ENCODE results near the gene HBD.
"Not testable (repeated sequence)": the region's sequence is repeated elsewhere in the genome, so short reads cannot be mapped to it uniquely, and the experiment has no call there.

The HBD gene

GRCh38 chr11:5252192-5252918, 18.1 kb upstream of the HBD start:
- ChIA-PET CTCF (no interaction called here), POLR2A (no interaction called here)
- DNase-seq (ENCODE audit: extremely low spot score) = no peak
- no peak for TF ChIP-seq ZNF384 (IDR thresholded peaks at IDR 0.05)
- no peak for TF ChIP-seq CTBP1 (IDR thresholded peaks at IDR 0.05; ENCODE audit: borderline replicate concordance)

GRCh38 chr11:5251746-5252145, 17.5 kb upstream of the HBD start:
- CTCF ChIA-PET = no interaction called here
- DNase-seq (ENCODE audit: extremely low spot score) = no peak
- no peak for TF ChIP-seq L3MBTL2 (conservative IDR thresholded peaks at IDR 0.05)
- TF ChIP-seq CTBP1 (IDR thresholded peaks at IDR 0.05; ENCODE audit: borderline replicate concordance) = no peak
- TF ChIP-seq FOXK2 (IDR thresholded peaks at IDR 0.05) = no peak
- no peak for TF ChIP-seq HDGF (IDR thresholded peaks at IDR 0.05; ENCODE audit: borderline replicate concordance)
- TF ChIP-seq, protein P1, sequence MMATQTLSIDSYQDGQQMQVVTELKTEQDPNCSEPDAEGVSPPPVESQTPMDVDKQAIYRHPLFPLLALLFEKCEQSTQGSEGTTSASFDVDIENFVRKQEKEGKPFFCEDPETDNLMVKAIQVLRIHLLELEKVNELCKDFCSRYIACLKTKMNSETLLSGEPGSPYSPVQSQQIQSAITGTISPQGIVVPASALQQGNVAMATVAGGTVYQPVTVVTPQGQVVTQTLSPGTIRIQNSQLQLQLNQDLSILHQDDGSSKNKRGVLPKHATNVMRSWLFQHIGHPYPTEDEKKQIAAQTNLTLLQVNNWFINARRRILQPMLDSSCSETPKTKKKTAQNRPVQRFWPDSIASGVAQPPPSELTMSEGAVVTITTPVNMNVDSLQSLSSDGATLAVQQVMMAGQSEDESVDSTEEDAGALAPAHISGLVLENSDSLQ (IDR thresholded peaks at IDR 0.05) = no peak
- no peak for TF ChIP-seq ARNT (IDR thresholded peaks at IDR 0.05)
- no peak for TF ChIP-seq NFRKB (IDR thresholded peaks at IDR 0.05)
- no peak for TF ChIP-seq FOXA1 (IDR thresholded peaks at IDR 0.05)
- TF ChIP-seq BHLHE40 (IDR thresholded peaks at IDR 0.05; ENCODE audit: borderline replicate concordance) = no peak
- TF ChIP-seq SUZ12 (IDR thresholded peaks at IDR 0.05) = no peak
- POLR2A ChIA-PET = no interaction called here

- no peak for DNase-seq (ENCODE audit: extremely low spot score)
- POLR2A ChIA-PET = no interaction called here
- no peak for TF ChIP-seq TARDBP (IDR thresholded peaks at IDR 0.05)
- CTCF ChIA-PET = no interaction called here
Observed at GRCh38 chr11:5250543-5251204, 16.4 kb upstream of the HBD start.

DNA sequence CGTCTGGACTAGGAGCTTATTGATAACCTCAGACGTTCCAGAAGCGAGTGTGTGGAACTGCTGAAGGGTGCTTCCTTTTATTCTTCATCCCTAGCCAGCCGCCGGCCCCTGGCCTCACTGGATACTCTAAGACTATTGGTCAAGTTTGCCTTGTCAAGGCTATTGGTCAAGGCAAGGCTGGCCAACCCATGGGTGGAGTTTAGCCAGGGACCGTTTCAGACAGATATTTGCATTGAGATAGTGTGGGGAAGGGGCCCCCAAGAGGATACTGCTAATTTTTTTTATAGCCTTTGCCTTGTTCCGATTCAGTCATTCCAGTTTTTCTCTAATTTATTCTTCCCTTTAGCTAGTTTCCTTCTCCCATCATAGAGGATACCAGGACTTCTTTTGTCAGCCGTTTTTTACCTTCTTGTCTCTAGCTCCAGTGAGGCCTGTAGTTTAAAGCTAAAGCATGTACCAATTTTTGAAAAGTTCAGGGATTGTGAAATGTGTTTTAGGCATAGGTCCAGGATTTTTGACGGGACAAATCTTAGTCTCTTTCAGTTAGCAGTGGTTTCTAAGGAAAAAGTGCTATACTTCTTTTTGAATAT, 15.6 kb upstream of the HBD start, which contains the start of gene HBG1:
Gene HBG1 (minus strand): TSS at position 51 of the 590 bp plus-strand sequence. CDS start 53 bp downstream, outside the sequence.
- DNase-seq (ENCODE audit: extremely low spot score); CTCF ChIA-PET; POLR2A ChIA-PET: not testable (repeated sequence)

DNA sequence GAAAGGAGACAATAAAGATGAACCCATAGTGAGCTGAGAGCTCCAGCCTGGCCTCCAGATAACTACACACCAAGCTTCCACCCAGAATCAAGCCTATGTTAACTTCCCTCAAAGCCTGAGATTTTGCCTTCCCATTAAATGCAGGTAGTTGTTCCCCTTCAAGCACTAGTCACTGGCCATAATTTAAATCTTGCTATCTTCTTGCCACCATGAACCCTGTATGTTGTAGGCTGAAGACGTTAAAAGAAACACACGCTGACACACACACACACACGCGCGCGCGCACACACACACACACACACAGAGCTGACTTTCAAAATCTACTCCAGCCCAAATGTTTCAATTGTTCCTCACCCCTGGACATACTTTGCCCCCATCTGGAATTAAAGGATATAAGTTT, 14.2 kb upstream of the HBD start:
- CTCF ChIA-PET; DNase-seq (ENCODE audit: extremely low spot score); POLR2A ChIA-PET: not testable (repeated sequence)

DNA sequence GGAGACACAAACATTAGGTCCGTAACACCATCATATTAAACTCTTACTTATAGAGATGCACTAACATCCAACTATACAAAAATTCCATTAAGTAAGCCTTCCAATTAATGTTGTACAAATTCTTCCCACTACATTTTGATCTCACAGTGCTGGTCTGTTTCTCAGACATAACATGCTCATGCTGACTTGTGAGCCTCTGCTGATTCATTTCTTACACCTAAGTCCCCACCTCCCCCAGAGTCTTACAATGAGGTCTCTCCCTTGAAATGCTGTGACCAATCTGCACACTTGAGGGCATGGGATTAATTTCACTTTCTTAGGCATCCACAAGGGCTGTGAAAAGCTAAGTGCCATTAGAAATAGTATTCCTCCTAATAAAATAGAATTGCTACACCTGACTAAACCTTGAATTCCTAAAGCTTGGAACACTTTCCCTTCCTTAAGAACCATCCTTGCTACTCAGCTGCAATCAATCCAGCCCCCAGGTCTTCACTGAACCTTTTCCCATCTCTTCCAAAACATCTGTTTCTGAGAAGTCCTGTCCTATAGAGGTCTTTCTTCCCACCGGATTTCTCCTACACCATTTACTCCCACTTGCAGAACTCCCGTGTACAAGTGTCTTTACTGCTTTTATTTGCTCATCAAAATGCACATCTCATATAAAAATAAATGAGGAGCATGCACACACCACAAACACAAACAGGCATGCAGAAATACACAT, 13.3 kb upstream of the HBD start:
- ChIA-PET CTCF (no interaction called here), POLR2A (no interaction called here)
- no peak for DNase-seq (ENCODE audit: extremely low spot score)
- no peak for TF ChIP-seq SP1 (IDR thresholded peaks at IDR 0.05)
- TF ChIP-seq FOXK2 (IDR thresholded peaks at IDR 0.05) = no peak
- TF ChIP-seq, protein P1 (IDR thresholded peaks at IDR 0.05) = no peak
- TF ChIP-seq CTBP1 (IDR thresholded peaks at IDR 0.05; ENCODE audit: borderline replicate concordance) = no peak
- TF ChIP-seq FOXA1 (IDR thresholded peaks at IDR 0.05) = no peak
- TF ChIP-seq L3MBTL2 (conservative IDR thresholded peaks at IDR 0.05) = no peak
- no peak for TF ChIP-seq ZNF384 (IDR thresholded peaks at IDR 0.05)
- TF ChIP-seq HDGF (IDR thresholded peaks at IDR 0.05; ENCODE audit: borderline replicate concordance) = no peak
- no peak for TF ChIP-seq TARDBP (IDR thresholded peaks at IDR 0.05)
- no peak for TF ChIP-seq ARNT (IDR thresholded peaks at IDR 0.05)
- no peak for TF ChIP-seq ELF4 (IDR thresholded peaks at IDR 0.05)
- TF ChIP-seq SUZ12 (IDR thresholded peaks at IDR 0.05) = no peak
- TF ChIP-seq FOXM1 (IDR thresholded peaks at IDR 0.05; ENCODE audit: borderline replicate concordance) = no peak
- TF ChIP-seq NFRKB (IDR thresholded peaks at IDR 0.05) = no peak
- TF ChIP-seq BHLHE40 (IDR thresholded peaks at IDR 0.05; ENCODE audit: borderline replicate concordance) = no peak
- TF ChIP-seq LEF1 (IDR thresholded peaks at IDR 0.05; ENCODE audit: borderline replicate concordance) = no peak

DNA sequence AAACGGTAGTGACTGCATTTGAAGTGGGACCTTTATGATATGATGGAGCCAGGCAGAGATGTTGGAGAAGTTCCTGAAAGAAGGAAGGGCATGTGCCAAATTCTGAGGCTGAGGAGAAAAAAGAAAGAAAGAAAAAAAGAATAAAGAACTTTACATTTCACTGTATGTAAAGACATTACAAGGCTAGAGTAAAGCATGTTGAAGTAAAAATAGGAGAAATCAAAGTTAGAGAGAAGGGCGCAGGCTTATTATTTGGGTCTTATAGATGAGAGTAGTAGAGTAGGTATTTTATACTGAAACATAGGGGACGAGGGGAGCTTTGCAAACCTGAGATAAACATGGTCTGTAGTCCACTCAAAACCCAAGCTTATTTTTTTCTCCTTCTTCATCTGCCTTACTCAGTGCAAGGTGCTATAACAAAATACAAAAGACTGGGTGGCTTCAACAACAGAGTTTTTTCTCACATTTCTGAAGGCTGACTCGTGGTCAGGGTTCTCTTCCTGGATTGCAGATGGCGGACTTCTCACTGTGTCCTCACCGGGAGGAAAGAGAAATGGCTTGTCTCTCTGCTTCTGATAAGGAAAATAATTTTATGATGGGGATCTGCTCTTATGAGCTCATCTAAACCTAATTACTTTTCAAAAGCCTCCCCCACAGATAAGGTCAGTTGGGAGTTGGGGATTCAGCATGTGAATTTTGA, 12.6 kb upstream of the HBD start:
- TF ChIP-seq FOXK2 (IDR thresholded peaks at IDR 0.05) (no peak), L3MBTL2 (conservative IDR thresholded peaks at IDR 0.05) (no peak), HDGF (IDR thresholded peaks at IDR 0.05; ENCODE audit: borderline replicate concordance) (no peak), LEF1 (IDR thresholded peaks at IDR 0.05; ENCODE audit: borderline replicate concordance) (no peak), SP1 (IDR thresholded peaks at IDR 0.05) (no peak), ZNF384 (IDR thresholded peaks at IDR 0.05) (no peak), NFRKB (IDR thresholded peaks at IDR 0.05) (no peak), BHLHE40 (IDR thresholded peaks at IDR 0.05; ENCODE audit: borderline replicate concordance) (no peak), ARNT (IDR thresholded peaks at IDR 0.05) (no peak), CTBP1 (IDR thresholded peaks at IDR 0.05; ENCODE audit: borderline replicate concordance) (no peak), FOXM1 (IDR thresholded peaks at IDR 0.05; ENCODE audit: borderline replicate concordance) (no peak), TARDBP (IDR thresholded peaks at IDR 0.05) (no peak), SUZ12 (IDR thresholded peaks at IDR 0.05) (no peak), ELF4 (IDR thresholded peaks at IDR 0.05) (no peak), FOXA1 (IDR thresholded peaks at IDR 0.05) (no peak)
- TF ChIP-seq, protein P1 (IDR thresholded peaks at IDR 0.05) = no peak
- ChIA-PET POLR2A (no interaction called here), CTCF (no interaction called here)
- no peak for DNase-seq (ENCODE audit: extremely low spot score)
